OCI-LY7 (cell line): ENCODE measurements around the gene SBF1.

ENCODE experiments used
- EZH2phosphoT487 ChIP-seq: fragments of 200-600 bp; sonication (generic); IDR thresholded peaks from 2 replicates; pipeline ENCODE4 v1.6.1; 2018; ENCODE audit warnings: low read depth, borderline replicate concordance, mild to moderate bottlenecking, mixed run types, antibody characterized with exemption, low read length, moderate library complexity, mixed read lengths
- TF ChIP-seq, protein P1 (sequence below): fragments of 200-600 bp; sonication (generic); conservative IDR thresholded peaks from 2 replicates; pipeline ENCODE4 v1.5.1; 2014; ENCODE audit warnings: mild to moderate bottlenecking, antibody characterized with exemption, low read length, moderate library complexity, mixed read lengths

DNA sequence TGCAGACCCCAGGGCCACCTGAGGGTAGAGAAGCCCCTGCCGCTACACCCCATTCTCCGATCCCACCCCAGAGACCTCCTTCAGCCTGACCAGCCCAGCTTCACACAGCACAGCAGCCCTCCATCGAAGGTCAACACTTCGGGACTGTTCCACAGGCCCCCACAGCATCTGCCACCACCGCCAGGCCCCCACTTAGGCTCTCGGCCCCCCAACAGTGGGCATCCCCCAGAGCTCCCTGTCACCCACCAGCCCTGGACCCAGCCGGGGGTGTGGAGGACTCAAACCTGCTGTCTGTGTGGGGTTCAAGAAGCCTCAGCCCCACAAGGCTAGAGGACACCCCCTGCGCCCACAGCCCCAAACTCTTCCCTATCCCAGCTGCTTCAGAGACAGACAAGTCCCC lies 6.2 kb downstream of the SBF1 start:
- TF ChIP-seq, protein P1, sequence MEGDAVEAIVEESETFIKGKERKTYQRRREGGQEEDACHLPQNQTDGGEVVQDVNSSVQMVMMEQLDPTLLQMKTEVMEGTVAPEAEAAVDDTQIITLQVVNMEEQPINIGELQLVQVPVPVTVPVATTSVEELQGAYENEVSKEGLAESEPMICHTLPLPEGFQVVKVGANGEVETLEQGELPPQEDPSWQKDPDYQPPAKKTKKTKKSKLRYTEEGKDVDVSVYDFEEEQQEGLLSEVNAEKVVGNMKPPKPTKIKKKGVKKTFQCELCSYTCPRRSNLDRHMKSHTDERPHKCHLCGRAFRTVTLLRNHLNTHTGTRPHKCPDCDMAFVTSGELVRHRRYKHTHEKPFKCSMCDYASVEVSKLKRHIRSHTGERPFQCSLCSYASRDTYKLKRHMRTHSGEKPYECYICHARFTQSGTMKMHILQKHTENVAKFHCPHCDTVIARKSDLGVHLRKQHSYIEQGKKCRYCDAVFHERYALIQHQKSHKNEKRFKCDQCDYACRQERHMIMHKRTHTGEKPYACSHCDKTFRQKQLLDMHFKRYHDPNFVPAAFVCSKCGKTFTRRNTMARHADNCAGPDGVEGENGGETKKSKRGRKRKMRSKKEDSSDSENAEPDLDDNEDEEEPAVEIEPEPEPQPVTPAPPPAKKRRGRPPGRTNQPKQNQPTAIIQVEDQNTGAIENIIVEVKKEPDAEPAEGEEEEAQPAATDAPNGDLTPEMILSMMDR: no peak
- TF ChIP-seq EZH2phosphoT487: no peak
